Colon (tissue), 2 donors: ENCODE measurements around the gene GARIN5B.

Source experiments
- FAIRE-seq: peaks from 2 replicates; lab custom pipeline; 2012; peaks lifted over from hg19 to GRCh38; lab: Jason Lieb, UNC
- donor health status: control.
- donor health status: control.

GARIN5B gene

GRCh38 chr19:55322204-55322885, 40.7 kb downstream of the GARIN5B start:
- no peak for FAIRE-seq

GRCh38 chr19:55321466-55322137, 41.5 kb downstream of the GARIN5B start:
- FAIRE-seq: no peak

GRCh38 chr19:55320844-55321419, 42.1 kb downstream of the GARIN5B start:
- no peak for FAIRE-seq

GRCh38 chr19:55319785-55320184, 43.3 kb downstream of the GARIN5B start:
- no peak for FAIRE-seq

- FAIRE-seq: no peak
These were observed 46.4 kb downstream of the GARIN5B start for GRCh38 chr19:55316646-55317045.

GRCh38 chr19:55315956-55316525, 47.0 kb downstream of the GARIN5B start:
- no peak for FAIRE-seq

GRCh38 chr19:55314396-55314795, 48.7 kb downstream of the GARIN5B start:
- no peak for FAIRE-seq

- no peak for FAIRE-seq
These were observed 50.2 kb downstream of the GARIN5B start for GRCh38 chr19:55312621-55313512.

- no peak for FAIRE-seq
These were observed 51.3 kb downstream of the GARIN5B start for GRCh38 chr19:55311797-55312196.

- no peak for FAIRE-seq
These were observed 51.7 kb downstream of the GARIN5B start for GRCh38 chr19:55311397-55311796.

- FAIRE-seq: no peak
These were observed 52.6 kb downstream of the GARIN5B start for GRCh38 chr19:55310498-55310897.

- FAIRE-seq: no peak
These were observed 53.6 kb downstream of the GARIN5B start for GRCh38 chr19:55309448-55309847.

GRCh38 chr19:55308281-55308680, 54.8 kb downstream of the GARIN5B start:
- FAIRE-seq: no peak

GRCh38 chr19:55306712-55307111, 56.3 kb downstream of the GARIN5B start:
- no peak for FAIRE-seq

GRCh38 chr19:55305983-55306562, 57.0 kb downstream of the GARIN5B start:
- FAIRE-seq: no peak

GRCh38 chr19:55305491-55305890, 57.6 kb downstream of the GARIN5B start:
- FAIRE-seq: no peak

GRCh38 chr19:55304980-55305379, 58.1 kb downstream of the GARIN5B start:
- FAIRE-seq: no peak
